HG03520 (cell line): ENCODE results near the gene PGAP6.
"Not testable (repeated sequence)": the region's sequence is repeated elsewhere in the genome, so short reads cannot be mapped to it uniquely, and the experiment has no call there.

Experiments
- ATAC-seq: cut with Tn5 transposase; IDR thresholded peaks from one replicate; pipeline ENCODE4 v1.9.1; 2021; ENCODE audit warnings: mild to moderate bottlenecking, moderate library complexity; ENCODE audit not compliant: unreplicated experiment

The PGAP6 gene

DNA sequence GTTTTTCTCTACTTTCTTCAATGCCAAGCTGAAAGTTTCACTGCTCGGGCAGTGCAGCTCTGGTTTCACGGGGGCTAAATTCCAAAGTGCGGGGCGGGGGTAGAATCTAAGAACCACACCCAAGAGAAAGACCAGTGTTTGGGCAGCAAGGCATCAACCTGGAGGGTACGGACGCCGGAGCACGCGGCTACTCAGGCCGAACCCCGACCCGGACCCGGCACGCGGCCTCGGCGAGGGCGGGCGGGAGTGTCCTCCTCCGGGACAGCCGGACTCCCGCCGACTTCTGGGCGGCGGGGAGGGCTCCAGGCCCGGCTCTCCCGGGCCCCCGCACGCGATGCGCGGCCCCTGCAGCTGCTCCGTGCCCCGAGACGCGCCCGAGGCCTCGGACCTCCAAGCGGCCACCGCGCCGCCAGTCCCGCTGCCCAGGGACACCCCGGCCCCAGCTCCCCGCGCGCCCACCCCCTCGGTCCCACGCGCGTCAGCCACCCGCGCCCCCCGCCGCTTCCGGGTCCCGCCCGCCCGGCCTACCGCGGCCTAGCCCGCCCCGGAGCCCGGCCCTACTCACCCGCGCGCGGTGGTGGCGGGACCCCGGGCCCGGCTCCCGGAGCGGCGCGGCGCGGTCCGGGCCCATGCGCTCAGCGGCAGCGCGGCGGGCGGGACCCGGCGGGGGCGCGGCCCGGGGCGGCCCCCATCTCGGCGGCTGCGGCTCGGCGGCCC is 29.8 kb downstream of the PGAP6 start:
- peak; percentile 21 for ATAC-seq

- ATAC-seq: no peak
These were observed 31.6 kb downstream of the PGAP6 start for GRCh38 chr16:350203-350602.

GRCh38 chr16:349211-349610 is 32.6 kb downstream of the PGAP6 start:
- ATAC-seq: no peak

GRCh38 chr16:348495-348894 is 33.3 kb downstream of the PGAP6 start:
- not testable (repeated sequence) for ATAC-seq

DNA sequence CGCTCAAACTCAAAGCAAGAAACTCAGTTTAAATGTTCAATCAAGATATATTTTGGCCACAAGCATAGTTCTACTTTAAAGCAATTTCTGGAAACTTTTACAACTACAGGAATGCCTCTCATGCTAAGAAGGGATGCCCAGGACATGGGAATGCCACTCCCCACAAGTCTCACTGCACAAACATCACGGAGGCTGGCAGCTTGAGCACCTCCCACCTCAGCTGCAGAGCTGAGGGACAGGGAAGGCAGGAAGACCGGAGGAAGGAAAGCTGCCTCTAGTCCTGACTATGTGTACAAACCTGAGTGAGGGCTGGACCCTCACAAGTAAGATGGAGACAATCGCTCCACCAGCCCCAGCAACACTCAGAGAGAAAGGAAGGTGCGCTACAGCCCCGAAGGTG is 34.6 kb downstream of the PGAP6 start:
- ATAC-seq: no peak

- no peak for ATAC-seq
These were observed 35.2 kb downstream of the PGAP6 start for GRCh38 chr16:346587-346986.

- ATAC-seq: no peak
These were observed 36.0 kb downstream of the PGAP6 start for GRCh38 chr16:345772-346171.

DNA sequence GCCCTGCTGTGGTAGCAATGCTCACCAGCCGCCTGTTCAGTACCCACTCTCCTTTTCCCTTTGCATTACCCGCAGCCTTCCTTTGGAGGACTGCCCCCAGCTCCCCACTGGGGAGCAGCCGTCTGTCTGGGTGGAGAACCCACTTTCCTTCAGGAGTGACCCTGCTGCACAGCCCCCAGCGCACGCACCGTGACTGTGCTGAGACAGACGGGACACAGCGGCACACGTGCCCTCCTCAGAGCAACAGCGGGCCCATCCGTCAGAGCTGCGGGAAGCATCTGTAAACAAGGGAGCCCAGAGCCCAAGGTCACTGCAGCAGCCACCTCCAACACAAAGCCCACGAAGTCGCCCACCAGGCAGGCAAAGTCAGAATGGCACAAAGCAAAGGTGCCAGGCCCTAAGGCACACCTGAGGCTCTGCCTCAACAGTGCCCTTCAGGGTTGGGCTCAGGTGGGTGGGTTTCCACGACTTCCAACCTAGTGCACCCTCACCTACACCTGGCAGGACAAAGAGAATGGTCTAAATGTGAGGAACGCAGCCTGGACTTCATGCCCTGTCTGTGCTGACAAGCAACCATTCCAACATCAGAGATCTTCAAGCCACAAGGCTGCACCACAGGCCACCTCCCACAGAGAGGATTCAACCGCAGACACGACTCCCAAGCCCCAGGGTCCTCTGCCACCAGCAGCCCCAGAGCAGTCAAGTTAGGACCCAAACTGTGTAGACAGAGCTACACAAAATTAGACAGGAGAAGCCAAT is 39.1 kb downstream of the PGAP6 start:
- no peak for ATAC-seq

DNA sequence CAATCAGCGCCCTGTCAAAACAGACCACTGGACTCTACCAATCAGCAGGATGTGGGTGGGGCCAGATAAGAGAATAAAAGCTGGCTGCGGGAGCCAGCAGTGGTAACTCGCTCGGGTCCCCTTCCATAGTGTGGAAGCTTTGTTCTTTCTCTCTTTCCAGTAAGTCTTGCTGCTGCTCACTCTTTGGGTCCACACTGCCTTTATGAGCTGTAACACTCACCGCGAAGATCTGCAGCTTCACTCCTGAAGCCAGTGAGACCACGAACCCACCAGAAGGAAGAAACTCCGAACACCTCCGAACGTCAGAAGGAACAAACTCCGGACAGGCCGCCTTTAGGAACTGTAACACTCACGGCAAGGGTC is 39.8 kb downstream of the PGAP6 start:
- ATAC-seq: not testable (repeated sequence)

DNA sequence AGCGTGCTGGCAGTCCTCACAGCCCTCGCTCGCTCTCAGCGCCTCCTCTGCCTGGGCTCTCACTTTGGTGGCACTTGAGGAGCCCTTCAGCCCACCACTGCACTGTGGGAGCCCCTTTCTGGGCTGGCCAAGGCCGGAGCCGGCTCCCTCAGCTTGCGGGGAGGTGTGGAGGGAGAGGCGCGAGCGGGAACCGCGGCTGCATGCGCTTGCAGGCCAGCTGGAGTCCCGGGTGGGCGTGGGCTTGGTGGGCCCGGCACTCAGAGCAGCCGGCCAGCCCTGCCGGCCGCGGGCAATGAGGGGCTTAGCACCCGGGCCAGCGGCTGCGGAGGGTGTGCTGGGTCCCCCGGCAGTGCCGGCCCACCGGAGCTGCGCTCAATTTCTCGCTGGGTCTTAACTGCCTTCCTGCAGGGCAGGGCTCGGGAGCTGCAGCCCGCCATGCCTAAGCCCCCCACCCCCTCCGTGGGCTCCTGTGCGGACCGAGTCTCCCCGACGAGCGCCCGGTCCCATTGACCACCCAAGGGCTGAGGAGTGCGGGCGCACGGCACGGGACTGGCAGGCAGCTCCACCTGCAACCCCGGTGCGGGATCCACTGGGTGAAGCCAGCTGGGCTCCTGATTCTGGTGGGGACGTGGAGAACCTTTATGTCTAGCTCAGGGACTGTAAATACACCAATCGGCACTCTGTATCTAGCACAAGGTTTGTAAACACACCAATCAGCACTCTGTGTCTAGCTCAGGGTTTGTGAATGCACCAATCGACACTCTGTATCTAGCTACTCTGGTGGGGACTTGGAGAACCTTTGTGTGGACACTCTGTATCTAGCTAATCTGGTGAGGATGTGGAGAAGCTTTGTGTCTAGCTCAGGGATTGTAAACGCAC is 40.4 kb downstream of the PGAP6 start:
- not testable (repeated sequence) for ATAC-seq

DNA sequence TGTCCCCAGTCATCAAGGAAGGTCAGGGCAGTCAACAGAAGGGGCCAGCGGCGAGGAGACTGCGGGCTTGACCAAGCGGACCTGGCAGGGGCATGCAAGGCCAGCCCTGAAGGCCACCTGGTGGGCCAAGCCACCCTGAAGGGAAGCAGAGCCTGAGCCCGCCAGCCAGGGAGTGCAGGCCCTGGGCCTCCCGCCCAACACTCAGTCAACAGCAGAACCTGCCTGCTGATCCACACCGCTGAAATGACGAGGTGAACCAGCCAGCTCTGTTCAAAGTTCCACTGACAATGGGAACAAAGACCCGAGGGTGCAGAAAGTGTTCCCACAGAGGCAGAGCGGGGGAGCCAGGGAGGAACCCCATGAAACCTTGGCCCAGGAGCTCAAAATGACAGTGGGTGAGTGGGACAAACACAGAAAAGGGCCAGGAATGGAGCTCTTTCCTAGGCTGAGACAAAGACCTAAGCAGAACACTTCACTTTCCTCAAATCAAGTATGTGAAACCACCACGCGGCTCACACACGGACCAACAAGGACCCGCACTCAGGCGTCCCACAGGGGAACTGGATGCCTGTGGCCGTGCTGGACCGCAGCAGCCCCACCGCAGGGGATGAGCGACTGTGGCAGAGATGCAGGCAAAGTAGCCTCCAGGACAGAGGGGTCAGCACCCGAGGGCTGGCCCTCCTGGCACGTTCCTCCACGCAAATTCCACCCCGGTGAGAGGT is 41.2 kb downstream of the PGAP6 start:
- no peak for ATAC-seq

GRCh38 chr16:339680-340079 is 42.1 kb downstream of the PGAP6 start:
- no peak for ATAC-seq

DNA sequence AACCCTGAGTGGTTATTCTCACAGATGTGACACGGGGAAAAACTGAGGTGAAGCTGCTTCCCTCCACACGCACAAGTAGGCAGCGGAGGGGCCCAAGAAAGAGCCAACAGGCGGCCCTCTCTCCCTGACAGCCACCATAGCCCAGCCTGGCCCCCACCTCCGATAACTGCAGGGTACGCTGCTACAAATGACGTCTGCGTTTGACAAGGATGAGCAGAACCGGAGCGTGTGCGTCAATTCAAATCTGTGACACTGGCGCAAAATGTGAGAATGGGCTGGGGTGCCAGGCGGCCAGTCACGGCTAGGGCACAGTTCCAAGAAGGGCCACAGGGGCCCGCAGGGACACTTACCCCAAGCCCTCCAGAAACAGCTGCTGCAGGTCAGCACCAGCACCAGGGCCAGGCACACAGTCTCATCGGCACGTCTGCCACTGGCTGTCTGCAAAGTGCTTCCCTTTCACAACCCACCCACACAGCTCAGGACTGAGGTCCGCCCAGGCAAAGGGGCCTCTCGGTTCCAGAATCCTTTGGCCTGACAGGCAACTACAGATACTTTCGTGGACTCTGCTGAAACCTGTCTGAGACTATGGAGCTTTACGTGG is 43.7 kb downstream of the PGAP6 start:
- ATAC-seq: no peak

GRCh38 chr16:337437-337836 is 44.3 kb downstream of the PGAP6 start:
- ATAC-seq: no peak

GRCh38 chr16:336269-336668 is 45.5 kb downstream of the PGAP6 start:
- no peak for ATAC-seq

DNA sequence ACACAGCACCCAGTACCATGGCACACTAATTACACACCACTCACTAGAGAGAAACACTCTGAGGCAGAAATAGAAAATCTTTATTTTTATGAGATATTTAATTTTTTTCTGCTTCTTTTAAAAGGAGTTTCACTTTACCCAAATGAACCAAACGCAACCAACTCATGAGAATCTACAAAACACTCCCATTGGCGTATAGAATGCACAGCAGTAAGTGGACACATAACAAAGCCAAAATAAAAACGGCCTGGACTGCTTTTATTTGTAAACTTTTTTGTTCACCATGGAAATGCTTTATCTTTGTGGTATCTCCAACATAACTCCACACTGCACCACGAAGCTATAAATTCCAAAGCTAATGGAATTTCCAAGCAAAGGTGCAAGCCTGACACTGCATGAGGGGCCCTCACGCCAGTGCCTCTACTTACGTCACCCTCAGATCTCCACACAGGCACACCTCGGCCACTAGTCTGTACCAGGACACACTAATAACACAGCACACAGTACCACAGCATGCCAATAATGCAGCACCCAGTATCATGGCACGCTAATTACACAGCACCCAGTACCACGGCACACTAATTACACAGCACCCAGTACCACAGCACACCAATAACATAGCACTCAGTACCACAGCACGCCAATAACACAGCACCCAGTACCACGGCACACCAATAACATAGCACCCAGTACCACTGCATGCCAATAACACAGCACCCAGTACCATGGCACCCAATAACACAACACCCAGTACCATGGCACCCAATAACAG is 46.7 kb downstream of the PGAP6 start:
- not testable (repeated sequence) for ATAC-seq

DNA sequence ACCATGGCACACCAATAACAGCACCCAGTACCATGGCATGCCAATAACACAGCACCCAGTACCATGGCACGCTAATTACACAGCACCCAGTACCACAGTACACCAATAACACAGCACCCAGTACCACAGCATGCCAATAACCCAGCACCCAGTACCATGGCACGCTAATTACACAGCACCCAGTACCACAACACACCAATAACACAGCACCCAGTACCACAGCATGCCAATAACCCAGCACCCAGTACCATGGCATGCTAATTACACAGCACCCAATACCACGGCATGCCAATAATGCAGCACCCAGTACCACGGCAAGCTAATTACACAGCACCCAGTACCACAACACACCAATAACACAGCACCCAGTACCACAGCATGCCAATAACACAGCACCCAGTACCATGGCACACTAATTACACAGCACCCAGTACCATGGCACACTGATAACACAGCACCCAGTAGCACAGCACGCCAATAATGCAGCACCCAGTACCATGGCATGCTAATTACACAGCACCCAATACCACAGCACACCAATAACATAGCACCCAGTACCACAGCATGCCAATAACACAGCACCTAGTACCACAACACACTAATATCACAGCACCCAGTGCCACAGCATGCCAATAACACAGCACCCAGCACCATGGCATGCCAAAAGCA is 47.5 kb downstream of the PGAP6 start:
- not testable (repeated sequence) for ATAC-seq

DNA sequence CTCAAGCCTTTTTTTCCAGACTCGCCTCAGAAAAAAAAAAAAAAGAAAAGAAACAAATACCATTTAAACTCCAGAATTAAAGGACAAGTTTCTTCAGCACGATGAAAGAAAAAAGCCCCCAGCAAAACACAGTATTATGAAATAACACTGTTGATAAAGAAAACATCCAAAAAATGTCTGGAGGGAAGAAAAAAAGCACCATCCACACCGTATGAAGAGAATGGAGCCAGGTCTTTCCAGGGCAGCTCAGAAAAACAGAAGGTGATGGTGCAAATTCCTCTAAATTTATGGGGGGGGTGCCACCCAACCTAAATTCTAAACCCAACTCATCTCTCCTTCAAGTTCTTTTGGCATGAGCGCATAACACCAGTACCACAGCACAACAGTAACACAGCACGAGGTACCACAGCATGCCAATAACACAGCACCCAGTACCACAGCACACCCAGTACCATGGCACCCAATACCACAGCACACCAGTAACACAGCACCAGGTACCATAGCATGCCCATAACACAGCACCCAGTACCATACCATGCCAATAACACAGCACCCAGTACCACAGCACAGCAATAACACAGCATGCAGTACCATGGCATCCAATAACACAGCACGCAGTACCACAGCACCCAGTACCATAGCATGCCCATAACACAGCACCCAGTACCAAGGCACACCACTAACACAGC is 48.2 kb downstream of the PGAP6 start:
- no peak for ATAC-seq
